GM15510 (cell line): Measurements from ENCODE around the gene CARTPT.

Source experiments
- POLR2A ChIP-seq: IDR thresholded peaks from 3 replicates; pipeline ENCODE4 v1.6.1; 2011; ENCODE audit warnings: borderline replicate concordance; ENCODE audit not compliant: insufficient read length; ENCODE audit errors: extremely low read depth

Gene CARTPT

DNA sequence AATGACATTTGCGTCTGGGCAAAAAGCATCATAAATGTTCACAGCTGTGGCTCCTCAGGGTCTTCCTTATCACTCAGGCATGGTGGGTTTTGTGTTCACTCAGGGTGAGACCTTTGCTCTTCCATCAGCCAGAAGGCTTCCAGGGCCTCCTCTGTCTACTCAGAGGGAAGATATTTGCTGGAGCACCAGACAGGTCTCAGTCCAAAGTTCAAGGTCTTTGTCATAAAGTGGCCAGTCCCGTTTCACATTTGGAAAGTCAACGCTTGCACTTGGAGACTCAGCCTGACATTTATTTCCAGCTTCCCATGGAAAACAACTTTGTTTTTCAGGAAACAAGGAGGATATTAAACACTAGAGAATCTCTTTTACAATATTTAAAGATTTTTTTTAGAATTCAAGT lies 12.2 kb upstream of the CARTPT start:
- no peak for TF ChIP-seq POLR2A

DNA sequence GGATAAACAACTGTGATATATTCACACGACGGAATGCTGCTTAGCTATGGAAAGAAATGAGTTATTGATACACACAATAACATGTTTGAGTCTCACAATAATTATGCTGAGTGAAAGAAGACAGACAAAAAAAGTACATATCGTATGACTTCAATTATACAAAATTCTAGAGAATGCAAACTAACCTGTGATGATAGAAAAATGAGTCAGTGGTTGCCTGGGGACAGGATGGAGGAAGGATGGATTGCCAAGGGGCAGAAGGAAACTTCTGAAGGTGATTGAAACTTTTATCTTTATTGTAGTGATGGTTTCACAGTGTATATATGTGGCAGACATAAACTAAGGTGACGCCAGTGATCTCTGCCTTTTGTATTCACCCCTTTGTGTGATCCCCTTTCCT lies 7.5 kb upstream of the CARTPT start:
- TF ChIP-seq POLR2A, result no peak

DNA sequence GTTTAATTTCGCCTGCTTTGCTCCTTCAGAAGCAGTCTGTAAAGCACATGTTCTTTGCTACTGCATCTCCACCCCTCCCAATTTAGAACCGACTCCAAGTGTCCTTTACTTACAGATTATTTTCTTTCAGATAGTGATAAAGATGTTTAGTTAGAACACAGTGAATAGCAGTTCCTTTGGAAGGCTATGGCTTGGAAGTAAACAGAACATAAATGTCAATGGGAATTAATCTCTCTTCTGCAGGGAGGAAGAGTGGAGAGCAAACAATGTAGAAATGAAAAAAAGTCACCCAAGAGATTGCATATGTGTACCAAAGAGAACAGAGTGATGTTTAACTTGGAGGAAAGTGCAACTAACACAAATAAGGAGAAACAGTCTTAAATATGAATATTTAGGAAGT lies 4.2 kb upstream of the CARTPT start:
- no peak for TF ChIP-seq POLR2A

DNA sequence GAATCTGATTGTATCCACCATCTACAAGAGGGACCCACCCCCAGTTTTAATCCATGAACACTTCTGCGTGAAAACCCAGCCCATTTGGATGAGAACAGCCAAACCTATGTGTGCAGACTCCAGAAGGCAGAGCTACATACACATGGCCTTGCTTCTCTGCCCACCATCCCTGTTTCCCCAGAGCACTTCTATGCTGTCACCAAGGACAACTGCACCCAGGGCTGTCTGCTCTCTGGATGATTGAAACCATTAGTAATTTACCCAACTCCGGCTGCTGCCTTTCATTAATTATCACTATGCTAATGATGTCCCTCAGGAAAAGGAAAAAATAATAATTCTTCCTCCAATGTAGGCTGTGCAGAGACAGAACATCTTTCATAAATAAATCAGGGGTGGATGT lies 8.9 kb downstream of the CARTPT start:
- no peak for TF ChIP-seq POLR2A

DNA sequence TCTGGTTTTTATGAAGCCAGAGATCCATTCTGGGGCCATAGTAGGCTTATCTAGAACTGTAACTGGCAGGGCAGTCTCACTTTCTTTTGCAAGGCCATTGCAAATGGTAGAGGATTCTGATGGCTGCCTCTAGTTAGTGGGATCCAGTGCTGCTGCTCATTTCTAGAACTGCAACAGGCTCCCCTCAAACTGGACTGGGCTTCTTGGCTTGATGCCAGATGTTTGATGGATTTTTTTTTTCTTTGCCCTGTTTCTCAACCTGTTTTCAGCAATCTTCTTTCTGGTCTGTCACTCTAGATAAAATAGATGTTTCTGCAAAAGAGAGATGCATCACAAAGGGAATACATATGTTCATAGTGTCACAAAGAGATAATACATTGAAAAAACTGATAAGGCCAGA lies 11.9 kb downstream of the CARTPT start:
- no peak for TF ChIP-seq POLR2A

DNA sequence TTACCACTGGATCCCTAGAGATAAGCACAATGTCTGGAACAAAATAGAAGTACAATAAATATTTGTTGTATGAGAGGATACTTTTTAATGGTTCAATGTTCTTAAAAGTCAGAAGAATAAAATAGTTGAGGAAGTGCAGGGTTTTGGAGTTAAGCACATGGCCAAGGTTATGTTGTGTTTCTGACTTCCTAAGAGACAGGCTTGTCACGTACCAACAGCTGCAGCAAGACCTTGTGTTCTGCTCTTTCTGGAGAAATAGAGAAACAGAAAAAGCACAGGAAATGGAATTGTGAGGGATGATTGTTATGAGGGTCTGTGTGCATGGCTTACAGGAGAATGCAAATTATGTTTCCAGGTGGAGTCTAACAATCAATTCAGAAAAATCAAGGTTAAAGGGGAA lies 12.9 kb downstream of the CARTPT start:
- no peak for TF ChIP-seq POLR2A

DNA sequence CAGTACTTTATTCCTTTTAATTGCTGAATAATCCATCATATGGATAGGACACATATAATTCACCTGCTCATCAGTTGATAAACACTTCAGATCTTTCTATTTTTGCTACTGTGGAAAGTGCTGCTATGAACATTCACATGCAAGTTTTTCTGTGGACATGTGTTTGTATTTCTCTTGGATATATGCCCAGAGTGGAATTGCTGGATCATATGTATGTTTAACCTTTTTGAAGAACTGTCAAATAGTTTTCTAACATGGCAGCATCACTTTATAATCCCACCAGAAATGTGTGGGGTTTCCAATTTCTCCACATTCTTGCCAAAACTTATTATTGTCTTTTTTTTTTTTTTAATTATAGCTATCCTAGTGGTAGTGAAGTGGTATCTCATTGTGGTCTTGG lies 15.1 kb downstream of the CARTPT start:
- no peak for TF ChIP-seq POLR2A

DNA sequence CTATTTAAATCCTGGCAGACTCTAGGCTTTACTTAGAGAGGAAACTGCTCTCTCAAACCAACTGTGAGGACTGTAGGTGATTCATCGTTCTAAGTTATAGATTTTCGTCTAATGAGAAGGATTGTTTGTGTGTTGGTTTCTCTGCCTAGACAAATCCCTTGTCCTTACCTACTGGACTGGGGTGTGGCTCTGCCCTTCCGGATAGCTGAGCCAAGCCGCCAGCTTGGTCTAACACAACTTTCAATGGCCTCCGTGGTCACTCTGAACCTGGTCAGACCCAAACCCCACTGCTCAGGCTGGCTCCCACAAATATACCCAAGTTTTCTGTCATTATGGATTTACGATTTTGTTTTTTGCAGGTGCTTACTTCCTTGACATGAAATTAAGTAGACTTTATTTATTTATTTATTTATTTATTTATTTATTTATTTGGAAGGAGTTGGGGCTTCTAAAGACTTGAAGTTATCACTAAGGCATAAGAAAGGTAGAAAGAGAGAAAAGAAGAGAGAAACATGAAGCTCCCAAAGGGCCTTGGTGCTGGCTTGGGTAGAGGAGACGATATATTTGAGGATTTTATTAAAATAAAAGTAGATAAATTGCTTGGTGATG lies 19.0 kb downstream of the CARTPT start:
- no peak for TF ChIP-seq POLR2A

DNA sequence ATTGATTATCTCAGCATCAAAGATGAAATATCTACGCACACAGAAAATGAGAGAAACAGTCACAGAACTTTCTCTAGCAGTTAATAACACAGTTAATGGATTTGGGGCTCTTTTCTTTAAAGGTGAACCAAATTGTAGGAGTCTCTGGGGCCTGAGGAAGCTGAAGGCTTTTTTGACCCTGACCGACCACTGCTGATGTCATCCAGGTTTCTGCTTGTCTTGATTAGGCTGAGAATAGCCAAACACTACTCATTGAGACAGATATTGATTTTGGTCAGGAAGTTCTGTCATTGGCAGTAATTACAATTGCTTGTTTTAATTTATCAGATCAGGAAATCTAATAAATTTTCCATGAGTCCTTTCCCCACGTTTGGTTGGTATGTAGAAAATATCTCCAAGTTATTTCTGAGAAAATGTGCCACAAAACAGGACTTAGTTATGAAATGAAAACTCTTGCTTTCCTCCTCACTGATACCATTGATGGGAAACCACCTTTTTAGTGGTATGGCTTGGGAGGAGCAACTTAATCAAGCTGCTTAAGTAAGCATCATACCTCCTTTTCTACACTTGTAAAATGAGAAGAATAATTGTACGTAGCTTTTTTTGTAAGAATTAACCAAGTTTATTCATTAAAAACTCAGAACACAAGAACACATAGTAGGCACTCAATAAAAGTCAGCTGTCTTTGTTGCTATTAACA lies 19.7 kb downstream of the CARTPT start:
- TF ChIP-seq POLR2A, result no peak

DNA sequence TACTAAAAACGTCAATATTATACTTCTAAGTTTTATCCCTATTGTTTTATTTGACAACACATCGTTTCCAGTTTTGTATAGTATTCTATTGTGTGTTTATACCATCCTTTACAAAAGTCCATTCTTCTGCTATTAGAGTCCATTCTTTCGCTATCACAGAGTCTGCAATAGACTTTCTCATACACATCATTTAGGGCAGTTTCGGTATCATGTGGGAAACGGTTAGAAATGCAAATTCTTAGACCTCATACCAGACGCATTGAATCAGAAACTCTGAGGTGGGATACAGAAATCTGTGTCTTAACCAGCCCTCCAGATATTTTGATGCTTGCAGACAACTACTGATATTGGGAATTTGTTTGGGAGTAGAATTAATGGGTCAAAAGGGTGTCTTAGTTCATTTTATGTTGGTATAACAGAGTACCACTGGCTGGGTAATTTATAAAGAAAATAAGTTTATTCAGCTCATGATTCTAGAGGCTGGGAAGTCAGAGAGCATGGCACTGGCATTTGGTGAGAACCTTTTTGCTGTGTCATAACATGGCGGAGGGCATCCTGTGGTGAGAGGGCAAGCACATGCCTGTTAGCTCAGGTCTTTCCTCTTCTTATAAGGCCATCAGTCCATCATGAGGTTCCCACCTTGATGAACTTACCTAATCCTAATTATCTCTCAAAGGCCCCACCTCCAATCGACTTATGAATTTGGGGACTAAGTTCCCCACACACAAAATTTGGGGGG lies 21.1 kb downstream of the CARTPT start:
- no peak for TF ChIP-seq POLR2A

DNA sequence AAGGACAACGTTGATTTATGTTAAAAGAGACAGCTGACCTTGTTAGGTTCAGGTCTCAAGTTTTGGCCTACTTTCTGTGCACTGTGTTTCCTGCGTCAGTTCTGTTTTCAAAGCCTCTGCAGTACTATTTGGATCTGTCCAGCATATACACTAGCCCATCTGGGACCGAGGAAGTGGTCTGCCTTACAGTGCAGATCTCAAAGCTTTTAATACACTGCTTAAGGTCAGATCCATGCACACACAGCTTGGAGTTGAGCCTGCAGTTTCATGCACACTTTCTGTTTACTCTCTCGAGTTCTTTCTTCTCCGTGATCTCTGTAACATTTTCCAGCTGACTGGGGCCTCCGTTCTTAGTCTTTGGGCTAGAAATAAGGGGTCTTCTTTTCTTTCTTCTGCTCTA lies 24.1 kb downstream of the CARTPT start:
- TF ChIP-seq POLR2A, result no peak

DNA sequence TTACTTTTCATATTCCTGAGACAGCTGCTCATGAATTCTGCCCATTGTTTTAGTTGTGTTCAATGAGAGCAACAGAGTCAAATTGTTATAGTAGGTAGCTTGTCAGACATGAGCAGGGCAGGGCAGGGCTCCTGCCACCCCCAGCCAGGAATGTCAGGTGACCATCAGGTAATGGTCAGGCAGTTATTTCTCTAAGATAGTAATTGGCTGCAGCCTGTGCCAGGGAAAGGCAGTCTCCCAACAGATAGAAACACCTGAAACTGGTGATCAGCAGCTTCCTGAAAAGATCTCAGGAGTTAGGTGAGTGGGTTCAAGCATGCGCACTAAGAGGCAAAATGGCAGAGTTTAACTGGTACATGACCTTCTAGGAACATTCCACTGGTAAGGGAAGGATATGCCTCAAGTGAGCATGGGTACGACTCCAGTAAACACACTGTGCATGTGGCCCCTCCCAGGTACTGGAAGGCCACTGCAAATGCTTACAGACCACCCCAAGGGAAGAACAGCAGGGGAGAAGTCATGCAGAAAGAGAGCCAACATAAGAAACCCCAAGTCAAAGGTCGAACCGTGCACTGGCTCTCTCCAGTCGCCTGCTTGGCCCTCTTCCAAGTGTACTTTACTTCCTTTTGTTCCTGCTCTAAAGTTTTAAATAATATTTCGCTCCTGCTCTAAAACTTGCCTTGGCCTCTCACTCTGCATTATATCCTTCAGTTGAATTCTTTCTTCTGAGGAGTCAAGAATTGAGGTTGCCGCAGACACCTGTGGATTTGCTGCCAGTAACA lies 25.1 kb downstream of the CARTPT start:
- no peak for TF ChIP-seq POLR2A

DNA sequence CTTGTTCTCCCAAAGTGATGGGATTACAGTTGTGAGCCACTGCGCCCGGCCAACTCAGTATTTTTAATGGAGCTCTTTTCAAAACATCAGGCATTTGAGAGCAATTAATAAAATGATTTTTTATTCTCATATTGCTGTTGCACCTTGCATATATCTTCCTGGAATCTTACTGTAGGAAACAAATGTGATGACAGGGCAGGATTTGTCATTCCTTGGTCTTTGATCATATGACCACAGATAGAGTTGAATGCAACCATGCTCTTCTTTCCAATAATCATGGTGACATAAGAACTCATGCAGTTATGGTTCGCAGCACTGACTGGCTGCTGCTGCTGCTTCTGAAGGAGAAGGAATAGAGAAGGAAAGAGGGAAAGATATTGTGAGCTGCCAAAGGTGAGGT lies 28.1 kb downstream of the CARTPT start:
- TF ChIP-seq POLR2A, result no peak

DNA sequence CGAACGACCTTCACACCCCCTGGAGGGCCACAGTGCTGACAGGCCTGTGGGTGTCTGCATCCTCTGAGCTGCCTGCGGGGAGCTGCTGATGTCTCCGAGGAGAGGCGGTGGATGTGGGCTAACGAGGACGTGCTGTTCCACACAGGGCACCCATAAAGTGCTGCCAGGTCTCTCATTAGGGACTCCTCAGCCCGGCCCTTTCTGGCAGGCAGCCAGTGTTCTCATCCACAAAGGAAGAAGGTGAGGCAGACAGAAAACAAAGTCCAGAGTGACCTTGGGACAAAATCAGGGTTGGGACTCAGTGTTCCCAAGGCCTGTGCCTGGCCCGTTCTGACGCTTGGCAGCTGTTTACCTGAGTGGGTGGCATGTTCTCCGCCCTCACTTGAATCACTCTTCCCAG lies 29.3 kb downstream of the CARTPT start:
- TF ChIP-seq POLR2A, result no peak

DNA sequence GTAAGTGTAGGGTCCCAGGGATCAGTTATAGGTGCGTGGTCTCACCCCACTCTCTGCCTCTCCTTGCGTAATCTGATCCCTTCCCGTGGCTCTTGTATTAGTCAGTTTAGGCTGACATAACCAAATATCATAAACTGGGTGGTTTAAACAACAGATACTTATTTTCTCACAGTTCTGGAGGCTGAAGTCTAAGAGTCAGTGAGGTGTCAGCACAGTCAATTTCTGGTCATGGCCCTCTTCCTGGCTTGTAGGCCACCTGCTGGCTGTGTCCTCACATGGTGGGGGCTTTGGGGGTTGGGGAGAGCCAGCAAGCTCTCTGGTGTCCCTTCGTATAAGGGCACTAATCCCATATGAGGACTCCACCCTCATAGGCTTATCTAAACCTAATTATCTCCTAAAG lies 32.3 kb downstream of the CARTPT start:
- no peak for TF ChIP-seq POLR2A

DNA sequence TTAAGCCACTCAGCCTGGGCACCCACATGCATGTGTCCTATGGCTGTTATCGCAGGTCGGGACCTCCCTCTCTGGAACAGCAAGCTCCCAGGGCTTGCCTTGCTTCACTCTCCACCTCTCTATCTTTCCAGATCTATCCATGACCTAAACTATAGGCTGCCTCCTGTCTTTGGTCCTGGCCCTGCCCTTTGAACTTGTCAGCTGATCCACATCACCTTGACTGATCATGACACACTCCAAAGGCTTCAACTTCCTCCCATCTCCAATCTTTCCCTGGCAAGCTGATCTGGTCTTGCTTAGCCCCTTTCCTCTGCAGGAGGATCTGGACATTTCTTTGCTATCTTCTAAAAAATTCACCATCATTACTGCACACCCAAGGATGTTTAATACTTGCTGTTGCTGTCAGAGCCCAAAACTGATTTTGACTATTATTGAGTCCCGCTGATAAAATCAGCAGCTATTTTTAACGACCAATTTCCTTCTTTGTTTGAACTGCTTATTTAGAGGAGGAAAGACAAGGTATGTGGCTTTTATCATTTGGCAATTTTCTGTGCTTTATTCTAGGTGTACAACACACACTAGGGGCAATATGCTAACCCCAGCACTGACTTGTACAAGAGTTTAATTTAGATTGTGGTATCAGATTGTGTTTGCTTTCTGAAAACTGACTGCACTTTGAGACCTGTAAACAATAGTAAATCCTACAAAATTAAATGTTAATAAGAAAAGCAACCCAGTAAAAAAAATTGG lies 33.5 kb downstream of the CARTPT start:
- TF ChIP-seq POLR2A, result no peak
